ENCODE data around the gene ITGB3.
"Not testable (repeated sequence)": the region's sequence is repeated elsewhere in the genome, so short reads cannot be mapped to it uniquely, and the experiment has no call there.

ITGB3 gene

GRCh38 chr17:47223460-47223859 is 30.2 kb upstream of the ITGB3 start:
- no peak for DNase-seq

DNA sequence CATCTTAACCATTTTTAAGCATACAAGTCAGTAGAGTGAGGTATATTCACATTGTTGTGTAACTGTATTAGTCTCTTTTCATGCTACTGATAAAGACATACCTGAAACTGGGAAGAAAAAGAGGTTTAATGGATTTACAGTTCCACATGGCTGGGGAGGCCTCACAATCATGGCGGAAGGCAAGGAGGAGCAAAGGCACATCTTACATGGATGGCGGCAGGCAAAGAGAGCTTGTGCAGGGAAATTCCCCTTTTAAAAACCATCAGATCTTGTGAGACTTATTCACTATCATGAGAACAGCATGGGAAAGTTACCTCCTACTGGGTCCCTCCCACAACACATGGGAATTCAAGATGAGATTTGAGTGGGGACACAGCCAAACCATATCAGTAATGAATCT is 29.6 kb upstream of the ITGB3 start:
- not testable (repeated sequence) for DNase-seq

DNA sequence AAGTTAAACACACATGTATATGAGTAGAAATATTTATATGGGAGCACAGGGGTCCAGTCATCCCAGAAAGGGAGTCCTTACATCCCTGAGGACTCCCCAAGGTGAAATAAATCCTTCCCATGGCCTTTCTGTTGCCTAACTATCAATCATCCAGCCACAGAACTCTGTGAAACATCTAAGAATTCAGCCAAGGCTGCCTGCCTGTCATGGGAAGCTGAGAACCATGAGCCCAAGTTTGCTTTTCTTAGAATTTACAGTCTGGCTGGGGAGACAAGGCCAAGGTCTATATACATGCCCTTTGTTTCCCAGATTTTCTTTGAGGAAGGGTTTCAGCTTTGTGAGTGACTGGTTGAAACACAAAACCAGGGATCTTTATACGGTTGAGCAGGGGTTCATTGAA is 28.7 kb upstream of the ITGB3 start:
- no peak for DNase-seq

DNA sequence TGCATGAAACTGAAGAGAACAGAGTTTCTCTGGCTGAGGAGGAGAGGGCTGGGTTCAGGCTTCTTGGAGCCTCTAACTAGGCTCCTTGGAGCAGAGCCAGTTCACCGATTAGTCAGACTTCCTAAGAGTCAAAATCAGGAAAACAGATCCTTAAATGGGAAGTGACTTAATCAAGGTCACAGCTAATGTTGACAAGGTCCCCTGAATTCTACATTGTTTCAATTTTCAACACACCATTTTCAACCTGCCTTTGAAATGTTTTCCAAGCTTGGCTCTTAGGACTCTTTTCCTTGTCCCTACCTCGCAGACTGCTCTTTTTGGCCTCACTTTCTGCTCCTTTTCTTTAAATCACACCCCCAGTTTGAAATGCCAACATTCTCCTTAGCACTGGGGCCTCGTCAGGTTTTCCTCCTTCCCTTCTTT is 28.2 kb upstream of the ITGB3 start:
- DNase-seq: no peak

DNA sequence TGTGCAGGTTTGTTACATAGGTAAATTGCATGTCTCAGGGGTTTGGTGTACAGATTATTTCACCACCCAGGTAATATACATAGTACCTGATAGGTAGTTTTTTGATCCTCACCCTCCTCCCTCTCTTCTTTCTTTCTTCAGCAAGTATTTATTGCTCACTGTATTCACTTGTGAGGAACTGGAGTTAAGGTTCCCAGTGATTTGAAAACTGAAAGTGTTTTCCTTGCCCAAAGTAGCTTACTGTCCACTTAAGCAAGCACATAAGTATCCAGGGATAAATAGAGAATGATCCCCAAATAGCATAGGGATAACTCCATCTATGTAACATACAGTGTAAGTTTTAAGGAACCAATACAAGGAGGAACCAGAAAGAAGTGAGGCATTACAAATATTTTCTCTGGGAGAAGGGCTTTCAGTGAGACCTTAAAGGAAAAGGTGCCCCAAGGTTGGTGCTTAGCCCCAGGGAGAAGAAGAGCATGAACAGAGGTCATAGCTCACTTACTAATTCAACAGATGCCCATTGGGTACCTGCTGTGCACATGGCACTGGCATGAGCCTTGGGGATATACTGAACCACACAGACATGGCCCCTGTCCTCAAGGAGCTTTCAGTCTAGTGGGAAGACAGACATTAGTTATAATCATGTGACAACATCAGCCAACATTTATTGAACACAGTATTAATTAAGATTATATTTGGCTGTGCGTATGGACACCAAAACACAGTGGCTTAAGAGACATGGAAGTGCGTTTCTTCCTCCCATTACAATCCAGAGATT is 27.5 kb upstream of the ITGB3 start:
- DNase-seq: no peak

DNA sequence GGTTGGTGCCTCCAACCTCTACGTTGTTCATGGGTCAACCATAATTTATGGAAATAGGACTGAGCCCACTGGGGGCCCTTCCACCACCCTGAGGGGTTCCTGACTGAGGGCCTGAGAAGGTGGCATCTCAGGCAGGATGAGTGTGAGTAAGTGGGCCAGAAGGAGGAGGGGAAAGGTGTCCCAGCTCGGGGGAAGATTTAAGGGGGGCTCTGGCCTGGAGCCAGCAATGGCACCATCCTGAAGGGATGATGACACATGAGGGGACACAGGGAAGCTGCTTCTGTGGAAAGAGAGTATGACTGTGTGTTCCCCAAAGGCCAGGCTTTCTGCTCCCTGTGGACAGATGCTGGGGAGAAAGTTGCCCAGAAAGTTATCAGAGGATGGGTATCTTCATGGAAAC is 25.8 kb upstream of the ITGB3 start:
- DNase-seq: no peak

GRCh38 chr17:47229535-47230443 is 23.8 kb upstream of the ITGB3 start:
- peak; percentile 76 for DNase-seq

- DNase-seq: no peak
These were observed 22.8 kb upstream of the ITGB3 start for GRCh38 chr17:47230864-47231263.

DNA sequence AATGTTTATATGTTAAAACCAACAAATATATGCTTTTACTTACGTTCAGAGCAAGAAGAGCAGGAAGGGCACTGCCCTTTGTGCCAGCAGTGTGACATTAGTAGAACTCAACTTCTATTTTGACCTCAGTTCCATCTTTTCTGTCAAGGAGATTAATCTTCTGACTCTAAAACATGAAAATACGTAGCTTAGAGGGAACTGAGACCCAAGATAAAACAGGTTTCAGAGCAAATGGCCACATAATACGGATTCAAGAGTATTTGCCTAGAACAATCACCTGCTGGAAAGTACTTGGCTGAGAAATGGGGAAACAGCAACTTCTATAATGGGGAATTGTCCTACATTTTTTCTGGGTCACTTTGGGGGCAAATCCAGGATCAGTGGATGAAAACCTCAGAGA is 22.3 kb upstream of the ITGB3 start:
- no peak for DNase-seq

DNA sequence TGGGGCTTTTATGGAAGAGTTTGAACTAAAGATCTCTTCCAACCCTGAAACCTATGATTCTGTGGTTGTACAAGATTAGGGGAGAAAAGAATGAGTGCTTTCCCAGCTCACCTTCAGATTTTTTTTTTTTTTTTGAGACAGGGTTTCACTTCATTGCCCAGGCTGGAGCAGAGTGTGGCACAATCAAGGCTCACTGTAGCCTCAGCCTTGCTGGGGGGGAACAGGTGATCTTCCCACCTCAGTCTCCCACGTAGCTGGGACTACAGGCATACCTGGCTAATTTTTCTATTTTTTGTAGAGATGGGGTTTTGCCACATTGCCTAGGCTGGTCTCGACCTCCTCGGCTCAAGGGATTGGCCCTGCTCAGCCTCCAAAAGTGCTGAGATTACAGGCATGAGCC is 21.8 kb upstream of the ITGB3 start:
- no peak for DNase-seq

GRCh38 chr17:47232465-47232864 is 21.2 kb upstream of the ITGB3 start:
- DNase-seq: no peak

- no peak for DNase-seq
These were observed 18.1 kb upstream of the ITGB3 start for GRCh38 chr17:47235506-47235905.

DNA sequence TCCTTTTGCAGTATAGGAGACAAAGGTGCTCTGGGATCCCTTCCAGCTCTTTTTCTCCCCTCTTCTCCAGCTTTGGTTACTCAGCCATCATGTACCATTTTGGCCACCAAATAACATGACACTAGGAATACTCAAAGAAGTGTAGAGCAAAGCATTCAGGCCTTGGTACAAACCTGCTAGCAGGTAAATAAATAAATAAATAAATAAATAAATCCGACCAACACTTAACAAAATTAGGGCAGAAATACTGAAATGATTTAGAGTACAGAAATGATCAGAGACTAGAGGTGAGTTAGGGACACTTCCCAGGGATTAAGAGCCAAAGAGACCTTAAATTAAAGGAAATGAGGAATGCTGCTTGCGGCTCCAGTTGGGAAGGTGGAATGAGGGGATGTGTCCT is 17.7 kb upstream of the ITGB3 start:
- no peak for DNase-seq

DNA sequence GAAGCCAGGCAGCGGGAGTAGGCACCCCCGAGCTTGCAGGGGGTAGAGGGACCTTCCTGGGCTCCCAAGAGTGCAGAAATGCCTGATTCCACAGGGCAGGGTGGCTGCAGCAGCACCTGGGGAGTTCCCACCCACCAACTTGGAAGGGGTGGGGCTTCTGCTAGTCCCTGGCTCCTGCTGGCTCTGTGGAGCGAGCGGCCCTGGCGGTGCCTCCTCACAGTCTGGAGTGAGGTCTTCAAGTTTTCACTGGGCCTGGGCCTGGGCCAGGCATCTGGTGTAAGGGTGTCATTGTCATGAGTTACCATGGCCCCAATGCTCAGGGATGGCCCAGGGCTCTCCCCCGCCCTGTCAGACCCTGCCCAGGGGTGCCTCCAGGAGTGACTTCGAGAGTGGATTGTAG is 15.8 kb upstream of the ITGB3 start:
- DNase-seq: no peak

DNA sequence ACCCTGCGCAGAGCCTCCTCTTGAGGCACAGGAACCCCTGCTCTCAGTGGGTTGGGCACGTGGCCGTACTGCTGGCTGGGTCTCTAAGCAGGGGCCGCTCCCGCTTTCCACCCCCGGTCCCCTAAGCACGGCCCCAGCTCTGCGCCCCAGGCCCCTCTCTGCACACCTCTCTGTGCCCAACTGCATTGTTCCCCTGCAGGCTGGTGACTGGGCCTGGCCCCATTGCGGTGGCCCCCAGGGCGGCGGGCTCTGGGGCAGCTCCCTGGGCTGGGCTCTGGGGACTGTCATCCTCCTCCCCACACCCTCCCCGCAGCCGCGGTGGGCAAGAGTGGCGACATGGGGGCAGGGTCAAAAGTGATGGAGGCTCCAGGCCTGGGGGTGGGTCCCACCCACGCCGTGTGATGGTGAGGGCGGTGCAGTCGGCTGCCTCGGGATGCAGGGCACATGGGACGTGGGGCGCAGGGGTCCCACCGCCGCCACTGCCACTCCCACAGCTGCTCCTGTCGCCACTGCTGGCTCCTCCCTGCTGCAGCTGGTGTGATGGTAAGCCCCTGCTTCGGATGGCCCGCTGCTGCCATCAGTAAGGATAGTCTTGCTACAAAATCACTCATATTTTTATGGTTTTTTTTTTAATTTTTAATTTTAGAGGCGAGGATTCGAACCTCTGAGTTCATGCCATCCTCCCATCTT is 15.2 kb upstream of the ITGB3 start:
- no peak for DNase-seq

DNA sequence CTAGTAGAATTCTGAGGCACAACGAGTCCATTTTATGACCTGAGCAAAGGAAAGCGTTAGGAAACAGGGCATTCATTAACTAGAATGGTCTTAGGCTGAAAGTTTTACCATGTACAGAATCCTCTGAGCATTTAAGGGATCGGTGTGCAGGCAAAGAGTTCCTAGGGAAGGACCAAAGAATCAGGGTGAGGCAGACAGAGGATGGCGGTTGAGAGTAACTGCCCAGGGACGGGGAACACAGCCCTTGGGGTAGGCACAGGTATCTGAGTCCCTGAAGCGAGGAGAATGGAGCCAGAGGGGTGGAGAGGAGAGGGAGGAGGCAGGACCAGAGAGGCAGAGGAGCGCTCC is 14.0 kb upstream of the ITGB3 start:
- no peak for DNase-seq

DNA sequence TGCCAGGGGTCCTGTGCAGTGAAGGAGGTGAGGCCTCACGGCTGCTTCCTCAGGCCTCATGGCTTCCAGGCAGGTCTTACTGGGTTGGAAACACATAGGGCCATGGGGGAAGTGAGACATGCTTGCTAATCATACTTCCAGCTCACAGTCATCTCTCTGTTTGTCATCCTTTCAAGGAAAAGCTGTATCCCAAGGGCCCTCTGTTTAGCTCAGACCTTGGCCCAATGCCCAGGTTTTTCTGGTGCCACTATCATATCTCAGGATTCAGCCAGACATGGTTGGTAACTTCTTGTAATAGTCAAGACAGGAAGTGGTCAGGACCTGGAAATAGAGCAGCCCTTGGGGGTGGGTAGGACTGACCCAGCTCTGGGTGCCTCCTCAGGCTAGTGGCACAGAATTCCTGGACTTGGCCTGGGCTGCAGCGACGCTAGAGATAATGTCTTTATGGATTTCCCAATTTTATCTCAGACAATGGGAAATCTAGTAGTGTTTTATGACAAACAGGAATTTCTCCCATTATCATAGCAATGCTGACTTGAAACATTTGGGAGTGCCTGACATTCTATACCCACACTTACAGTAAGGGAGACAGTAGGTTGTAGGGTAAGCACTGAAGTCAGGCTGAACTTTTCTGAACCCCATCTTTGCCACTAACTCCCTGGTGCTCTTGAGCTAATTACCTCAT is 13.5 kb upstream of the ITGB3 start:
- DNase-seq: no peak

DNA sequence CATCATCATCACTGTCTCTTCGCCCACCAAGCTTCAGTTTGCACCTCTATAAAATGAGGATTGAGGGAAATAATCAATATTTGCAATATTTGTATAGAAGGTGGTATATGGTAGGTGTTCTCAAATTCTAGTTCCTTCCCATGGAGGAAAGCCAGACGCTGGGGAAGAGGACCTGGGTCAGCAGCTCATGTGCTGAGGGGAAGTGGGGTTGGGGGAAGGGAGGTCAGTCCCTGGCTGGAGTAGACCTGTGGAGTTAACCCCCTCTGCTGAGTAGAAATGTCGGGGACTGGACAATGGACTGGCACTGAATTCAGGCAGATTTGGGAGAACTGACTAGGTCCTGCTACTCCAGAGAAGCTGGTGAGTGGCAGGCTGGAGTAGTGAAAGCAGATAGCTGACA is 12.8 kb upstream of the ITGB3 start:
- no peak for DNase-seq

GRCh38 chr17:47242648-47243047 is 11.0 kb upstream of the ITGB3 start:
- no peak for DNase-seq

DNA sequence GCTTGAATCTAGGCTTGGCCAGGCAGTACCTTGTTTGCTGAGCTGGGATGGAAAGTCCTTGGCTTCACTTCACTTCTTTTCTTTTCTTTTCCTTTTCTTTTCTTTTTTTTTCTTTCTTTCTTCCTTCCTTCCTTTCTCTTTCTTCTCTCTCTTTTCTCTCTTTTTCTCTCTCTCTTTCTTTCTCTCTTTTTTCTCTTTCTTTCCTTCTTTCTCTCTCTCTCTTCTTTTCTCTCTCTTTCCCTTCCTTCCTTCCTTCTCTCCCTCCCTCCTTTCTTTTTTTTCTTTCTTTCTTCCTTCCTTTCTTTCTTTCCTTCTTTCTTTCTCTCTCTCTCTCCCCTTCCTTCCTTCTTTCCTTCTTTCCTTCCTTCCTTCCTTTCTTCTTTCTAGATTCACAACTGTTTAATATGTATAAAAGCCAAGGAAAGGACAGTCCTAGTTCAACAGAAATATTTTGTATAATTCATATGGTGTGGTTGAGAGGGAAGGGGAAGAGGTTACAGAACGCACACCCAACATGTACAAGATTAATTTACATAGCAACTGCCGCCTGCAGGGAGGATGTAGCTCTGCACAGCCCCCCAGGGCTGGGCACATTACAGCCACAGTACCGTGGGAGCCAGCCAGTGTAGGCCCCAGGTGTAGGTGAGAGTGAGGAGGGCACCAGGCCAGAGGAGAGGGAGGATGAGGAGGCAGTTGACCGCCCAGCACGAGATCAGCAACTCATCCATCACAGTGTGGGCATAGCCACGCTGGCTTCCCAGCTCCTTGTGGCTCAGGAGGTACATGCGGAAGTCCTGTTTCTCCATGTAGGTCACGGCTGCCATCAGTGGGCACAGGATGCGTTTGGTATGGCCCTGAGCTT is 9.7 kb upstream of the ITGB3 start:
- DNase-seq: no peak

GRCh38 chr17:47244697-47245096 is 8.9 kb upstream of the ITGB3 start:
- DNase-seq: no peak

DNA sequence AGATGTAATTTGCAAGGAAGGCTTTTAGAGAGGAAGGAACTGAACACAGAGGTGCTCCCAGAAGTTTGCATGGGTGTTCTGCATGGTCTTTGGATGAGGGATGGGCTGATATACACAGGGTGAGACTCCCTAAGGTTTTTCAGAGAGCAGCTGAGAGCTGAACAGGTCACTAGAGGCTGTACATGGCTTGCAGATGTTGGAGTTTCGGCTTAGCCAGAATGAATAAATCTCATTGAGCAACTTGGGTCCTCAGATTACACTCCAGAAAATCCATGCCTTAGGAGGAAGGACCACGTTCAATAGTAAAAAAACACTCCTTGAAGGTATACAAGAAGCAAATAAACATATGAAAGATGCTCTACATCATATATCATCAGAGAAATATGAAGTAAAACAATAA is 7.5 kb upstream of the ITGB3 start:
- no peak for DNase-seq
